Glutamatergic neuron (in vitro differentiated cells): ENCODE measurements around the gene TEAD4. TPM values are rescaled to one million over a fixed set of nuclear protein-coding genes. Genes with fewer than 3 reads are reported as not detected.

Experiments
- DNase-seq: peaks from one replicate; pipeline ENCODE4 v3.0.0; 2022
- H3K27ac Mint-ChIP-seq: one replicate; pipeline ENCODE4 v1.8.0; 2020; ENCODE audit warnings: mild to moderate bottlenecking, mixed read lengths, inconsistent platforms; ENCODE audit not compliant: unreplicated experiment
- H3K27me3 Mint-ChIP-seq: one replicate; pipeline ENCODE4 v1.8.0; 2020; ENCODE audit warnings: mild to moderate bottlenecking, moderate library complexity, mixed read lengths, inconsistent platforms; ENCODE audit not compliant: unreplicated experiment
- H3K36me3 Mint-ChIP-seq: one replicate; pipeline ENCODE4 v1.8.0; 2020; ENCODE audit warnings: mild to moderate bottlenecking, mixed read lengths, inconsistent platforms; ENCODE audit not compliant: unreplicated experiment
- H3K4me1 Mint-ChIP-seq: one replicate; pipeline ENCODE4 v1.8.0; 2020; ENCODE audit warnings: mild to moderate bottlenecking, low read depth, mixed read lengths, inconsistent platforms; ENCODE audit not compliant: unreplicated experiment
- H3K4me3 Mint-ChIP-seq: one replicate; pipeline ENCODE4 v1.8.0; 2020; ENCODE audit warnings: mild to moderate bottlenecking, mixed read lengths, inconsistent platforms; ENCODE audit not compliant: unreplicated experiment
- H3K9me3 Mint-ChIP-seq: one replicate; pipeline ENCODE4 v1.8.0; 2020; ENCODE audit warnings: mild to moderate bottlenecking, moderate library complexity, mixed read lengths, inconsistent platforms; ENCODE audit not compliant: unreplicated experiment
- total RNA-seq: library from RNA; stranded (reverse); fragmentation: NEBNext Ultra II Directional; extraction: Animal tissue kit (Norgen Biotek cat#: 25700); gene quantifications from one replicate; pipeline ENCODE4 v1.2.1, GENCODE V29; 2021; ENCODE audit not compliant: unreplicated experiment
- TF ChIP-seq, protein P1 (sequence below): fragments of 200-600 bp; sonication (generic); IDR thresholded peaks from one replicate; pipeline ENCODE4 v1.5.0; 2021; ENCODE audit not compliant: partially characterized antibody, unreplicated experiment

Gene TEAD4
- total RNA-seq, 1 donor from 2014 or later = 3.8 TPM

DNA sequence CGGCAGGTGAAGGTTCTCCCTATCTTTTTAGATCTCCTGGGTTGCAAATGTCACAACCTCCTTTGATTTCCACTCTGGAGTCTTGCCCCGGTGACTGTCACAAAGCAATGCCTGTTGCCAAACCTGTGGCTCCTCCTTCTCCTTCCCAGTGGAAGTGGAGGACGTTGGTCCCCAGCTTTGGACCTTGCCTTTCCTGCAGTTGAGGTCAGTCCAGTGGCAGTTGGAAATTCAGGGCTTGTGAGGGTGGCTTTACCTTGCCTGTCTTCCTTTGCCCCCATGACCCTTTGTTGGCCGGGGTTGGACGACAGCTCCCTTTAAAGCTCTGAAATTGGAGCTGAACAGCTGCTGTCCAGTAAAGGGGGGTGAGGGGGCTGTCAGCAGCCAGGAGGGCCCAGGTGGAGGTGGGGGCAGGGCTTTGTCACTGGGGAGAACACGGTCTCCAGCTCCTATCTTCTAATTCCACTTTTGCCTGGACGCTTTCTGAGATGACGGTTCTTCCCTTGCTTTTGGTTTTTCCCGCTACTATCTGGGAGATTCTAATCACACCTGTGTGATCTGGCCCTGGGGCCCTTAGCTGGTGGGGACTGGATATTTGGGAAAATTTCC is 4.1 kb downstream of the TEAD4 start:
- H3K4me3 Mint-ChIP-seq = peak overlapping the region; percentile 49
- peaks cover 5% of the 10 kb centered on the region for H3K9me3 Mint-ChIP-seq
- H3K36me3 Mint-ChIP-seq = no peaks in the 10 kb centered on the region
- no peak overlapping the region for H3K27ac Mint-ChIP-seq
- DNase-seq = no peak
- TF ChIP-seq, protein P1, sequence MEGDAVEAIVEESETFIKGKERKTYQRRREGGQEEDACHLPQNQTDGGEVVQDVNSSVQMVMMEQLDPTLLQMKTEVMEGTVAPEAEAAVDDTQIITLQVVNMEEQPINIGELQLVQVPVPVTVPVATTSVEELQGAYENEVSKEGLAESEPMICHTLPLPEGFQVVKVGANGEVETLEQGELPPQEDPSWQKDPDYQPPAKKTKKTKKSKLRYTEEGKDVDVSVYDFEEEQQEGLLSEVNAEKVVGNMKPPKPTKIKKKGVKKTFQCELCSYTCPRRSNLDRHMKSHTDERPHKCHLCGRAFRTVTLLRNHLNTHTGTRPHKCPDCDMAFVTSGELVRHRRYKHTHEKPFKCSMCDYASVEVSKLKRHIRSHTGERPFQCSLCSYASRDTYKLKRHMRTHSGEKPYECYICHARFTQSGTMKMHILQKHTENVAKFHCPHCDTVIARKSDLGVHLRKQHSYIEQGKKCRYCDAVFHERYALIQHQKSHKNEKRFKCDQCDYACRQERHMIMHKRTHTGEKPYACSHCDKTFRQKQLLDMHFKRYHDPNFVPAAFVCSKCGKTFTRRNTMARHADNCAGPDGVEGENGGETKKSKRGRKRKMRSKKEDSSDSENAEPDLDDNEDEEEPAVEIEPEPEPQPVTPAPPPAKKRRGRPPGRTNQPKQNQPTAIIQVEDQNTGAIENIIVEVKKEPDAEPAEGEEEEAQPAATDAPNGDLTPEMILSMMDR = no peak
- peaks cover 17% of the 10 kb centered on the region for H3K4me1 Mint-ChIP-seq
- H3K27me3 Mint-ChIP-seq = peaks cover 6% of the 10 kb centered on the region

DNA sequence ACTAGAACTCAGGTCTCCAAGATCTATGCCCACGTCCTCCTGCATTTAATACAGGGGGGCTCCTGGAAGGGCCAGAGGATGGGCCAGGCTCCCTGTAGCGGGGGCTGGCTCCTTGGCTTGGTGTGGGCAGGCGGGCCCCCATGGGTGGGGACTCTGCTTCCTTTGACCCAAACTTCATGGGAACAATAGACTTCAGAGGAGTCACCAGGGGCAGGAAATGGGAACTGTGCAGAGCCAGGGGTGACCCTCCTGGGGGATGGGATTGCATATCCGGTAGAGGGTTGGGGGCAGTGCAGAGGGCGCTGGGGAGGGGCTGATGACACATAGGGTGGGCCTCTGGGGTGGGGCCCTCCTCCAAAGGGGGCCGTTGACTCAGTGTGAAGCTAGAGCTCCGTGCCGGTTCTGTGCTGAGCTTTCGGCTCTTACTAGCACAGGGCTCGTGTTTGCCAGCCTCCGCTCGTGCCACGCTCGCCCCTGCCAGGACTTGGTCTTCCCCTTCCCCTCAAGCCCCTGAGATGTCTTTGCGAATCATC is 4.6 kb downstream of the TEAD4 start:
- Mint-ChIP-seq H3K4me3 (peak overlapping the region; percentile 49), H3K27ac (no peak overlapping the region)

DNA sequence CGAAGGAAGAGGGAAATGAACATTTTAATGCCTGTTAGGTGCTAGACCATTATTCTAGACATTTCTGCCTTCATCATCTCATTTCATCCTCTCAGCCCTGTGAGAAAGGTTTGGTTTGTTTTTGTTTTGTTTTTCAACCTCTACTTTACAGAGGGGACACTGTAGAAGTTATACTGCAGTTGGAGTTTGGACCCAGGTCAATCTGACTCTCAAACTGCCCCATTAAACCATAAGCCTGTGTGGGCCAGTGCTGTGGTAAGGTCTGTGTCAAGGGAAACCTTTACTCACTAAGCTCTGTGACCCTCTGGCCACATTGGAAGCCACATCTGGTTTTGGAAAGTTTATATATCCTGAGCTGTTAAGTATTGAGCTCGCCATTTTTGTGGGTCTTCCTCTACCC is 8.5 kb downstream of the TEAD4 start:
- peaks cover 15% of the 10 kb centered on the region for H3K4me1 Mint-ChIP-seq
- TF ChIP-seq, protein P1 = no peak
- H3K27ac Mint-ChIP-seq = no peak overlapping the region
- no peak for DNase-seq
- H3K27me3 Mint-ChIP-seq = no peaks in the 10 kb centered on the region
- H3K36me3 Mint-ChIP-seq = no peaks in the 10 kb centered on the region
- no peaks in the 10 kb centered on the region for H3K9me3 Mint-ChIP-seq
- no peak overlapping the region for H3K4me3 Mint-ChIP-seq

More for the DNA sequence above, 4.6 kb downstream of the TEAD4 start:
- Mint-ChIP-seq H3K27me3 (peaks cover 6% of the 10 kb centered on the region), H3K9me3 (peaks cover 5% of the 10 kb centered on the region), H3K4me1 (peaks cover 14% of the 10 kb centered on the region), H3K36me3 (no peaks in the 10 kb centered on the region)
- no peak for DNase-seq
- TF ChIP-seq, protein P1 = no peak

DNA sequence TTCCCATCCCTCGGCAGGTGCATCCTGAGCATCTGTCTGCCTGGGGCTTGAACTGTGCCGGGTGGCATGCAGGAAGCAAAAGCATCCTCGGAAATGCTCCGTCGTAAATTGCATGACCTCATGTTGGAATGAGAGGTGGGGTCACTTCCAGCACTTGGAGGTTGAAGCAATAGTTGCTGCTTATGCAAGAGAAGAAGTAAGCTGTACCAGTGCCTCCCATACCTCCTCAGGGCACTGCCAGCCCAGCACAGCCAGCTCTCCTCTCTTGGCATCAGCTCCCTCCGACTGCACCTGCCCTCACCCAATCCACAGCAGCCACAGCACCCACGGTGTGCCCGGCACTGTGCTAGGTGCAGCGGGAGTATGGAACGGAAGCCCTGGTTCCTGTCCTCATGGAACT is 11.5 kb downstream of the TEAD4 start:
- no peaks in the 10 kb centered on the region for H3K27me3 Mint-ChIP-seq
- H3K9me3 Mint-ChIP-seq = no peaks in the 10 kb centered on the region
- no peak for DNase-seq
- TF ChIP-seq, protein P1 = no peak
- no peak overlapping the region for H3K4me3 Mint-ChIP-seq
- H3K36me3 Mint-ChIP-seq = no peaks in the 10 kb centered on the region
- H3K4me1 Mint-ChIP-seq = peaks cover 6% of the 10 kb centered on the region
- no peak overlapping the region for H3K27ac Mint-ChIP-seq

DNA sequence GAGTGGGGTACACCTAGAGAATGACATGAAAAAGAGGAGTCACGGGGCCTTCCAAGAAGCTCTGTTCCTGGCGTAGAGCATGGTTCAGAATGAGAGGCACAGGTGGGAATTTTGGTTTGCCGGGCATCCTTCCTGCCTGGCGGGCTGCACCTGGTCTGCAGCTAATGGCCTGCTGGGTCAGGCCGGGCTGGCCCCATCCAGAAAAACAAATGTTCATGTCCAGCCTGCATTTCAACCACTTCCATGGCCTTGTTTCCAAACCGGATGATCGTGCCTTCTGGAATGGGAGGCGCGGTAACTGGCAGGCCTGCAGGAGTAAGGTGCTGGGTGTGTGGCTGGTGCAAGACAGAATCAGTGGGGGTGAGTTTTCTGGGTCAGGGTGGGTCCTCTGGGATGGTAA is 14.4 kb downstream of the TEAD4 start:
- Mint-ChIP-seq H3K4me3 (no peak overlapping the region), H3K27me3 (peaks cover 2% of the 10 kb centered on the region), H3K4me1 (peaks cover 10% of the 10 kb centered on the region), H3K27ac (no peak overlapping the region), H3K36me3 (no peaks in the 10 kb centered on the region), H3K9me3 (no peaks in the 10 kb centered on the region)
- TF ChIP-seq, protein P1 = no peak
- DNase-seq = no peak
